ENCODE data around the gene FES.
"Not testable (repeated sequence)": the region's sequence is repeated elsewhere in the genome, so short reads cannot be mapped to it uniquely, and the experiment has no call there.

FES gene

GRCh38 chr15:90869601-90870353 is 14.5 kb upstream of the FES start:
- H3K36me3 Mint-ChIP-seq: no peaks in the 10 kb centered on the region

GRCh38 chr15:90870354-90871138 is 13.8 kb upstream of the FES start:
- Mint-ChIP-seq H3K36me3 (no peaks in the 10 kb centered on the region), H3K9me3 (no peaks in the 10 kb centered on the region), H3K4me1 (peaks cover 47% of the 10 kb centered on the region), H3K27me3 (no peaks in the 10 kb centered on the region), H3K27ac (peak overlapping the region; percentile 95), H3K4me3 (peak overlapping the region; percentile 86)

More at GRCh38 chr15:90869601-90870353, 14.5 kb upstream of the FES start:
- Mint-ChIP-seq H3K4me3 (peak overlapping the region; percentile 86), H3K27me3 (no peaks in the 10 kb centered on the region), H3K9me3 (no peaks in the 10 kb centered on the region), H3K4me1 (peaks cover 47% of the 10 kb centered on the region), H3K27ac (peak overlapping the region; percentile 95)

- Mint-ChIP-seq H3K4me1 (peaks cover 47% of the 10 kb centered on the region), H3K36me3 (no peaks in the 10 kb centered on the region), H3K27me3 (no peaks in the 10 kb centered on the region), H3K4me3 (peak overlapping the region; percentile 86), H3K9me3 (no peaks in the 10 kb centered on the region), H3K27ac (peak overlapping the region; percentile 95)
Observed at GRCh38 chr15:90871139-90871715, 13.1 kb upstream of the FES start.

GRCh38 chr15:90871716-90872485 is 12.4 kb upstream of the FES start:
- H3K36me3 Mint-ChIP-seq: no peaks in the 10 kb centered on the region
- H3K27ac Mint-ChIP-seq: peak overlapping the region; percentile 94
- peaks cover 47% of the 10 kb centered on the region for H3K4me1 Mint-ChIP-seq
- no peaks in the 10 kb centered on the region for H3K27me3 Mint-ChIP-seq
- H3K9me3 Mint-ChIP-seq: no peaks in the 10 kb centered on the region
- H3K4me3 Mint-ChIP-seq: peak overlapping the region; percentile 88

DNA sequence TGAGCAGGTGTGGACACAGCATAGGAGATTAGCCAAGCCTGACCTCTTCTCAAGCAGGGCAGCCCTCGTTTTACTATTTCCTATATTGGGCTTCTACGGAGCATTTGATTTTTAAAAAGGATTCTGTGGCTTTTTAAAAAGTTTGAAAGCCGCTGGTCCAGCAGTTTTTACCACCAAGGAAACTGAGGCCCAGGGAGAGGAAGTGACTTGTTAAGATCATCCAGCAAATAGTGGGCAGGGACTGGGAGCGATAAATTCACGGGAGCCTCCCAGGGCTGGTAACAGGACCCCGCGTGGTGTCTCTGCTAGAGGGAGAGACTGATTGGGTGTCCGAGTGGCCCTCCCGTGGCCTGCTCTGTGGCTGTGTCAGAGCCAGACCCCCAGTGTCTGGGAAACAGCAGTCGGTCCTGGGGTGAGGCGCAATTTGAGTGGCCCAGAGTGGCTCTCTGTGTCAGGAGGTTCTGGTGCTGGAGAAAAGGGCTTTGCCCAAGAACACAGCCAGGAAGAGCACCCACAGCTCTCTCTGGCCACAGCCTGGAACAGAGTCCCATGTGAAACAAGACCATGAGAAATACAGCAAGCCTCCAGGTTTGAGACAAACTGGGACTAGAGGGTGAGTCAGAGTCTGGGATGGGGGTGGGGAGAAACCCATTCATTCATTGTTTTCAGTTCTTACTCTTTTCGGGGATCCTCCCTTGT is 11.7 kb upstream of the FES start:
- H3K9me3 Mint-ChIP-seq: no peaks in the 10 kb centered on the region
- H3K4me1 Mint-ChIP-seq: peaks cover 47% of the 10 kb centered on the region
- H3K4me3 Mint-ChIP-seq: peak overlapping the region; percentile 88
- no peaks in the 10 kb centered on the region for H3K36me3 Mint-ChIP-seq
- H3K27me3 Mint-ChIP-seq: no peaks in the 10 kb centered on the region
- H3K27ac Mint-ChIP-seq: peak overlapping the region; percentile 94

DNA sequence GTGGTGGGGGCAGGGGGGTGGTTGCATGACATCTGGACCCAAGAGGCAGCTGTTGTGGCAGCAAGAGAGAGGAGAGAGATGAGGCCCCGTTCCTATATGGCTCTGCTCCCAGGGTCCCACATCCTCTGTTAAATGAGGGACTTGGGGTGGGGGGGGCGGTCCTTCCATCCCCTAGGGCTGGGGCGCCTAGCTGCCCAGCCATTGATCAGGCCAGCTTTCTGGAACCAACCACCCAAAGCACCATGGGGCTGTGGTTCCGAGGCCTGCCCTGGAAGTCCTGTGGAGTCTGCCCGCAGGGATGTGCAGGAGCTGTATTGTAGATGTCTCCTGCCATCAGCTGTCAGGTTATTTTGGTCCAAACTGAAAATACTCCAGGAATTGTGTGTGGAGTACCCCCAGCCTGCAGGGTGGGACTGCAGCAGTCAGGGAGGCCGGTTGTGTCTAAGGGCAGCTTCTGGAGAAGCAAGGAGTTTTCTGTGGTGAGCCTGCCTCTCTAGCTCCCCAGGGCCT is 10.8 kb upstream of the FES start:
- Mint-ChIP-seq H3K27ac (no peak overlapping the region), H3K4me1 (peaks cover 44% of the 10 kb centered on the region), H3K9me3 (no peaks in the 10 kb centered on the region), H3K36me3 (peaks cover 1% of the 10 kb centered on the region), H3K4me3 (peak overlapping the region; percentile 88), H3K27me3 (no peaks in the 10 kb centered on the region)

- Mint-ChIP-seq H3K36me3 (peaks cover 1% of the 10 kb centered on the region), H3K27ac (no peak overlapping the region), H3K4me1 (peaks cover 38% of the 10 kb centered on the region), H3K27me3 (no peaks in the 10 kb centered on the region), H3K9me3 (no peaks in the 10 kb centered on the region), H3K4me3 (peak overlapping the region; percentile 36)
Observed at GRCh38 chr15:90873998-90874605, 10.2 kb upstream of the FES start.

- H3K4me1 Mint-ChIP-seq: peaks cover 30% of the 10 kb centered on the region
- not testable (repeated sequence) for H3K27me3 Mint-ChIP-seq, H3K9me3 Mint-ChIP-seq, H3K4me3 Mint-ChIP-seq, H3K36me3 Mint-ChIP-seq
- peak overlapping the region; percentile 77 for H3K27ac Mint-ChIP-seq
Observed at GRCh38 chr15:90874986-90875385, 9.3 kb upstream of the FES start.

DNA sequence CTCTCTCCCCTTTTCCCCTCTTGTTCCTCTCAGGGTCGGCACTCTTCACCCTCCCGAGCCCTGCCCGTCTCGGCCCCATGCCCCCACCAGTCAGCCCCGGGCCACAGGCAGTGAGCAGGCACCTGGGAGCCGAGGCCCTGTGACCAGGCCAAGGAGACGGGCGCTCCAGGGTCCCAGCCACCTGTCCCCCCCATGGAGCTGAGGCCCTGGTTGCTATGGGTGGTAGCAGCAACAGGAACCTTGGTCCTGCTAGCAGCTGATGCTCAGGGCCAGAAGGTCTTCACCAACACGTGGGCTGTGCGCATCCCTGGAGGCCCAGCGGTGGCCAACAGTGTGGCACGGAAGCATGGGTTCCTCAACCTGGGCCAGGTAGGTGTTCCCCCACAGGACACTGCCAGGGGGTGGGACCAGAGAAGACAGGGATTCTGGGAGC is 8.7 kb upstream of the FES start:
- Mint-ChIP-seq H3K36me3 (peaks cover 6% of the 10 kb centered on the region), H3K27ac (no peak overlapping the region), H3K4me3 (no peak overlapping the region), H3K27me3 (no peaks in the 10 kb centered on the region), H3K9me3 (no peaks in the 10 kb centered on the region), H3K4me1 (peaks cover 24% of the 10 kb centered on the region)

- H3K36me3 Mint-ChIP-seq: peaks cover 6% of the 10 kb centered on the region
- H3K27me3 Mint-ChIP-seq: no peaks in the 10 kb centered on the region
- no peak overlapping the region for H3K4me3 Mint-ChIP-seq
- no peaks in the 10 kb centered on the region for H3K9me3 Mint-ChIP-seq
- H3K27ac Mint-ChIP-seq: no peak overlapping the region
- peaks cover 20% of the 10 kb centered on the region for H3K4me1 Mint-ChIP-seq
Observed at GRCh38 chr15:90876046-90876445, 8.3 kb upstream of the FES start.

- H3K9me3 Mint-ChIP-seq: no peaks in the 10 kb centered on the region
- no peaks in the 10 kb centered on the region for H3K27me3 Mint-ChIP-seq
- no peak overlapping the region for H3K27ac Mint-ChIP-seq
- H3K4me1 Mint-ChIP-seq: peaks cover 20% of the 10 kb centered on the region
- H3K36me3 Mint-ChIP-seq: peaks cover 6% of the 10 kb centered on the region
- H3K4me3 Mint-ChIP-seq: no peak overlapping the region
Observed at GRCh38 chr15:90876512-90877170, 7.7 kb upstream of the FES start.

DNA sequence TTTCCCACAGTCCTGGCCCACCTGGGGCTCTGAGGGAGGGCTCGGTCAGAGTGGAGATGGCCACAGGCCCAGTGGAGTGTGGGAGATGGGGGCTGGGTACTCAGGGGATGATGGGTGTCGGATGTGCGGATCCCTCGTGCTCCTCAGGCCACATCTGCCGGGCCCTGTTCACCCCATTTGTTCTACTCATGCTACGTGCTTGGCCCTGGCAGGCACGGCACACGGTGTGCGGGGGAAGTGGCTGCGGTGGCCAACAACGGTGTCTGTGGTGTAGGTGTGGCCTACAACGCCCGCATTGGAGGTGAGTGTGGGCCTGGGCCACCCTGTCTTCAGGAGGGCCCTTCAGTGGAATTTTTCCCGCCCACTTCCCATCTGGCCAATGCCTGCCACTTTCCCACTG is 7.0 kb upstream of the FES start:
- Mint-ChIP-seq H3K4me1 (peaks cover 18% of the 10 kb centered on the region), H3K27me3 (no peaks in the 10 kb centered on the region), H3K27ac (no peak overlapping the region), H3K4me3 (no peak overlapping the region), H3K36me3 (peaks cover 6% of the 10 kb centered on the region), H3K9me3 (no peaks in the 10 kb centered on the region)

DNA sequence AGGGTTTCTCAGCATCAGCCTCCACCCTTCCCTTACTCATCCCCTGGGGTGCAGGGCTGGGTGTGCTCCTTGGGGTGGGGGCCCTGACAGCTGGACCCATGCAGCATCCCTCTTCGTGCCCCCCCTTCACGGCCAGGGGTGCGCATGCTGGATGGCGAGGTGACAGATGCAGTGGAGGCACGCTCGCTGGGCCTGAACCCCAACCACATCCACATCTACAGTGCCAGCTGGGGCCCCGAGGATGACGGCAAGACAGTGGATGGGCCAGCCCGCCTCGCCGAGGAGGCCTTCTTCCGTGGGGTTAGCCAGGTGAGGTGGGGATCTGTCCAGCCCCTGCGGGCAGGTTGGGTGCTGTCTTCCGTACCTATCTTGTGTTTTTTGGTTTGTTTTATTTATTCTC is 6.3 kb upstream of the FES start:
- Mint-ChIP-seq H3K4me3 (no peak overlapping the region), H3K36me3 (peaks cover 8% of the 10 kb centered on the region), H3K9me3 (no peaks in the 10 kb centered on the region), H3K27me3 (no peaks in the 10 kb centered on the region), H3K4me1 (peaks cover 14% of the 10 kb centered on the region), H3K27ac (no peak overlapping the region)

DNA sequence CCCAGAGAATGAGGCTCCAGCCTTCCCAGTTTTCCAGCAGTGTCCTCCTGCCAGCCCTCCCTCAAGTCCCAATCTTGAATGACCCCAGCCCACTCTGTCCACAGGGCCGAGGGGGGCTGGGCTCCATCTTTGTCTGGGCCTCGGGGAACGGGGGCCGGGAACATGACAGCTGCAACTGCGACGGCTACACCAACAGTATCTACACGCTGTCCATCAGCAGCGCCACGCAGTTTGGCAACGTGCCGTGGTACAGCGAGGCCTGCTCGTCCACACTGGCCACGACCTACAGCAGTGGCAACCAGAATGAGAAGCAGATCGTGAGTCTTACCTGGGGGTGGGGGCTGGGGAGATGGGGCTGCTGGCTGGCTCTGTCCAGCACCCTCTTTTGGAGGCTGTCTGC is 5.6 kb upstream of the FES start:
- Mint-ChIP-seq H3K27me3 (no peaks in the 10 kb centered on the region), H3K9me3 (no peaks in the 10 kb centered on the region), H3K27ac (no peak overlapping the region), H3K4me1 (peaks cover 10% of the 10 kb centered on the region), H3K36me3 (peaks cover 8% of the 10 kb centered on the region), H3K4me3 (no peak overlapping the region)

All from activated naive CD4-positive, alpha-beta T cell treated with anti-CD3 and anti-CD28 coated beads, Interleukin-2, amount 50 U/mL, for 24 hours (primary cell).